Germinal center (tissue), 1 donor: Measurements from ENCODE around the gene FOXQ1.
"Not testable (repeated sequence)": the region's sequence is repeated elsewhere in the genome, so short reads cannot be mapped to it uniquely, and the experiment has no call there.

Experiments
- DNase-seq: peaks from one replicate; pipeline ENCODE4 v3.0.0; 2012; ENCODE audit warnings: mixed read lengths, low spot score

The FOXQ1 gene

GRCh38 chr6:1322696-1323219, 10.9 kb downstream of the FOXQ1 start:
- DNase-seq: no peak

- no peak for DNase-seq
Measured at GRCh38 chr6:1324936-1325335, 13.0 kb downstream of the FOXQ1 start.

GRCh38 chr6:1325461-1326309, 13.8 kb downstream of the FOXQ1 start:
- no peak for DNase-seq

GRCh38 chr6:1326535-1327121, 14.7 kb downstream of the FOXQ1 start:
- DNase-seq: no peak

GRCh38 chr6:1327630-1328029, 15.7 kb downstream of the FOXQ1 start:
- DNase-seq: no peak

- DNase-seq: no peak
Measured at GRCh38 chr6:1328129-1328800, 16.4 kb downstream of the FOXQ1 start.

GRCh38 chr6:1329708-1330107, 17.8 kb downstream of the FOXQ1 start:
- DNase-seq: no peak

- DNase-seq: no peak
Measured at GRCh38 chr6:1334684-1335083, 22.8 kb downstream of the FOXQ1 start.

- no peak for DNase-seq
Measured at GRCh38 chr6:1335367-1336037, 23.6 kb downstream of the FOXQ1 start.

GRCh38 chr6:1336246-1336843, 24.4 kb downstream of the FOXQ1 start:
- no peak for DNase-seq

GRCh38 chr6:1337791-1338190, 25.9 kb downstream of the FOXQ1 start:
- no peak for DNase-seq

GRCh38 chr6:1346101-1346500, 34.2 kb downstream of the FOXQ1 start:
- DNase-seq: no peak

- DNase-seq: no peak
Measured at GRCh38 chr6:1346558-1347091, 34.7 kb downstream of the FOXQ1 start.

GRCh38 chr6:1347161-1347560, 35.3 kb downstream of the FOXQ1 start:
- no peak for DNase-seq

- no peak for DNase-seq
Measured at GRCh38 chr6:1348675-1349074, 36.8 kb downstream of the FOXQ1 start.

- DNase-seq: no peak
Measured at GRCh38 chr6:1349655-1350054, 37.8 kb downstream of the FOXQ1 start.

GRCh38 chr6:1351381-1352008, 39.6 kb downstream of the FOXQ1 start:
- no peak for DNase-seq

GRCh38 chr6:1355068-1355467, 43.2 kb downstream of the FOXQ1 start:
- not testable (repeated sequence) for DNase-seq

GRCh38 chr6:1361717-1362116, 49.8 kb downstream of the FOXQ1 start:
- not testable (repeated sequence) for DNase-seq

- no peak for DNase-seq
Measured at GRCh38 chr6:1362643-1363042, 50.7 kb downstream of the FOXQ1 start.

GRCh38 chr6:1363298-1363697, 51.4 kb downstream of the FOXQ1 start:
- no peak for DNase-seq
